ENCODE measurements around the gene VPS4A.

GRCh38 chr16:69286941-69287713, 24.0 kb upstream of the VPS4A start:
- TF ChIP-seq CTCF (IDR thresholded peaks at IDR 0.05) (peak; percentile 30 to 70 (median 45)), POLR2A (IDR thresholded peaks at IDR 0.05) (no peak)

All from testis (tissue), 2 donors.